Activated CD8-positive, alpha-beta memory T cell treated with anti-CD3 and anti-CD28 coated beads for 48 hours (primary cell): ENCODE results near the gene PRCC.
A peak's percentile ranks its signal among the peaks of the same experiment; 100 is the strongest.

Experiments used
- DNase-seq, 3 experiments: peaks; one replicate each; pipeline ENCODE4 v3.0.0-alpha.2; 2020; ENCODE audit warnings: low read depth in 2 of 3, low spot score in 2 of 3

Gene PRCC, protein sequence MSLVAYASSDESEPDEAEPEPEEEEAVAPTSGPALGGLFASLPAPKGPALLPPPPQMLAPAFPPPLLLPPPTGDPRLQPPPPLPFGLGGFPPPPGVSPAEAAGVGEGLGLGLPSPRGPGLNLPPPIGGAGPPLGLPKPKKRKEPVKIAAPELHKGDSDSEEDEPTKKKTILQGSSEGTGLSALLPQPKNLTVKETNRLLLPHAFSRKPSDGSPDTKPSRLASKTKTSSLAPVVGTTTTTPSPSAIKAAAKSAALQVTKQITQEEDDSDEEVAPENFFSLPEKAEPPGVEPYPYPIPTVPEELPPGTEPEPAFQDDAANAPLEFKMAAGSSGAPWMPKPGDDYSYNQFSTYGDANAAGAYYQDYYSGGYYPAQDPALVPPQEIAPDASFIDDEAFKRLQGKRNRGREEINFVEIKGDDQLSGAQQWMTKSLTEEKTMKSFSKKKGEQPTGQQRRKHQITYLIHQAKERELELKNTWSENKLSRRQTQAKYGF

DNA sequence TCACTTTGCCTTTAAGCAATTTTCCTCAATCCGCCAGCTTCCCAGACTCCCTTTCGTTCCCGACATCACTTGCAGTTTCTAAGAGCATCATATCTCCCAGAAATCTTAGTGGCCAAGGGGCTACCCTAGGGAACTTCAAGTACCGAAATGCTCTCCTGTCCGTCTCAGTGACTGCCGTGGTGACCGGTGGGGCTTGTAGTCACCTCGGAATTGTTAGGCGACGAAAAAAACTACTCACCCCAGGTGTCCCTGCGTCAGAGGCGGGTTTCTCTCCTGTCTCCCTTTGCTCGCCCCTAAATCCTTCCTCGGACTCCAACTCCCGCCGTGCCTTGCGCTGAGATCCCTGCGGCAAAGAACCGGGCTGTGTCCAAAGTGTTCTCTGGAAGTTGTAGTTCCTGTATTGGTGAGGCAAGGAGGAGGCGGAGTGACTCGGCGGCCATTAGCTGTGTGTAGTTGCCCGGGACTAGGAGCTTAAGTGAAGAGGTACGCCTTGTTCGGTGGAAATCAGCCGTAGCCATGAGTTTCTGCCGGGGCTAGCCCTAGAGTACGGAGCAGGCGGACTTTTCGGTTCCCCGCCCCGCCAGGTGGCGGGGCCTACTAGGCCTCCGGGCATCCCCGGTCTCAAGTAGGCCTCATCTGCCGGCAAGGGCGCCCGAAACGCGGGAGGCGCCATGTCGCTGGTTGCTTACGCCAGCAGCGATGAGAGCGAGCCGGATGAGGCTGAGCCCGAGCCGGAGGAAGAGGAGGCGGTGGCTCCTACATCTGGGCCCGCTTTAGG lies at the start of gene PRCC:
Gene PRCC (plus strand): TSS at position 435 of the 778 bp plus-strand sequence. CDS start 237 bp downstream, at position 672.
- DNase-seq: peak; percentile 76 to 91 (median 83)

DNA sequence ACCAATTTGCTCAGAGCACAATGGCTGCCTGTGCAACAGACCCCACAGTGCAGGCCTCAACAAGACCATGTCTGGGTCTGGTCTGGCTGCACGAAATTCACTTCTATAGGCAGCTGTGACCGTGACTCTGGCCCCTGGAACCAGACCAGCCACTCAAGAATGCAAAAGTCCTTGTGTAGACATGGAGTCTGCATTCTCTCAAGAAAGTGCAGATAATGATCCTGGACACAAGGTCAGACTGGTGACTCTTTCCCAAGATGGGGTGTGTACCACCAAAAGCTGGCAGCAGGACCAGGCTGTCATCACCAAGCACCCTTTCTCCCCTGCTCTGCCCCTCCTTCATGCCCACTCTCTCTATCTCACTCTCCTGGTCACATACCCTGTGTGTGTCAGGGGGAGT lies 46.2 kb upstream of the PRCC start:
- DNase-seq: no peak

DNA sequence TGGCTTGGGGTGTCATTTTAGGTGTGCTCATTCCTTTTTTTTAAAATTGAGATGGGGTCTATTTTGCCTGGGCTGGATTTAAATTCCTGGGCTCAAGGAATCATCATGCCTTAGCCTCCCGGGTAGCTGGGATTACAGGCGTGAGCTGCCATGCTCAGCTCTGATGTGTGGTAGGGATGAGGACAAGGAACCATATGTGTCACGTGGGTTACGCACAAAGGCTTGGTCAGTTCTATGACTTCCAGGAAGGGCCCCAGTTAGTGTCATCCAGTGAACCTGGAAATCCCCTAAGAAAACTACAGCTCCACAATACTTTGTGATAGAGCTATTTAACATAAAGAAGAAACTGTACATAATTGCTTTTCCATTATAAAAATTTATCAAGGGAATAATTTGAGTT lies 45.8 kb upstream of the PRCC start:
- DNase-seq: no peak

DNA sequence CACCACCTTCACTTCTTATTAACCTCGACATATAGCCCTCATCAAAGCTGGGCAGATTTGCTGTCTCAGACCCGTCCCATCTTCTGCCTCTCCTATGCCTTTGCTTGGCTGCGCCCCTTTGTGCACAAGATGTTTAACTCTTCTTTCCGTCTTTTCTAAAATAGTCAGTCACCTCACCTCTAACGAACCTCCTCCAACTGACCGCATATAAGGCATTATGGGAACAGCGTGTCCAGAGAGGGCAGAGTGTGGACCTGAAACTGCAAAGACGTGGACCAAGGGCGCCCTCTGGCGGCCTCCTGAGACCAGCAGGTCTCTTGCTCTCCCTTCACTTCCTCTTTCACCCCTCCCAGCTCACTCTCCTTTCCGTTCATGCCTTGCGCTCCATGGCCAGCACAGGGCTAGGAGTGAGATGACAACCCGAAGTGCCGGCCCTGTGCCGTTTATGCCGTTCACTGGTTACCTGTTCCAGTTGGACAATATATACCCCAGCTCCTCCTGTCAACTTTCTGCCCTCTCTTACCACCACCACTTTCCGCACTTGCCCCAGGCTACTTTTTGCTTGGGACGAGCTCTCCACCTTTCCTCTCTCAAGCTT lies 41.6 kb upstream of the PRCC start:
- peak in 2 of 3 experiments; percentile 59 to 63 for DNase-seq

DNA sequence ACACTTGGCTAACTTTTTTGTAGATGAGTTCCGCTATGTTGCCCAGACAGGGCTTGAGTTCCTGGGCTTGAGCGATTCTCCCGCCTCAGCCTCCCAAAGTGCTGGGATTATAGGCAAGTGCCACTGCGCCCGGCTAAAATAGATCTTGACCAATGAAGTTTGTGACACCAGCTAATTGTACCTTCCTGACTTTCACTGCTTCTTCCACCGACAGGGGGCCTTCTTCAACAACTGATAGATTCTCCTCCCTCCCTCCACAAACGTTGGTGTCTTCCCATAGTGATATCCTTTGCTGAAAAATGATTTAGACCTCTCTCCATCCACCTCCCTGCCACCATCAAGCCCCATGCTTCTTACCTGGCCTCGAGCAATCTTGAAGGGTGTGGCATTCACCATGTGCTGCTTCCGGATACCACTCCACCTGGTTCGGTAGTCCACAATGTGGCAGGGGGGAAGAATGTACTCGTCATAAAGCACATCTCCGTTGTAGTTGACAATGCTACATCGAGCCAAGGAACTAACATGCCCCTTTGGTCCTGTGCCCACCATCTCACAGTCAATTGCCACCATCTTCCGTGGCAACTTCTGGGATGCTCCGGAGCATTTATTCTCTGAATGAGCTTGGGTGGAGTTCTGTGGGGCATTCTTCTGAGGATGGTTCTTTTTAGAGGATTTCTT lies 40.6 kb upstream of the PRCC start:
- no peak for DNase-seq

DNA sequence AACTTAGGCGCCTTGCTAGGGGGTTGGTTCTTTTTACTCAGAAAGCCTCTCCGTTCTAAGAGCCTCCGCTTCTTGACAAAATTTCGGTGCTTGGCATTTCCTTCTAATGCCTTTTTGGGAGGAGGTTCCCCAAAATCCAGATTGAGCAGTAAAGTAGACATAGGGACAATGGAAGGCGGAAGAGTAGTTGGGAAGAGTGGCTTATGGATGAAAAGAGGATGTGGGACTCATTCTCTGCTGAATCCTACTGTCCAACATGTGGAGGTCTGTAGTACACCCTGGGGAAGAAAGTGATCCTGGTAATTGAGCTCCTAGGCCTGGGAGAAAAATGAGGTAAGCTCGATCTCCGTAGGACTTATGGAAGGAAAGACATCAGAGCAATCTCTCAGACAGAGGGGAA lies 39.8 kb upstream of the PRCC start:
- DNase-seq: no peak

DNA sequence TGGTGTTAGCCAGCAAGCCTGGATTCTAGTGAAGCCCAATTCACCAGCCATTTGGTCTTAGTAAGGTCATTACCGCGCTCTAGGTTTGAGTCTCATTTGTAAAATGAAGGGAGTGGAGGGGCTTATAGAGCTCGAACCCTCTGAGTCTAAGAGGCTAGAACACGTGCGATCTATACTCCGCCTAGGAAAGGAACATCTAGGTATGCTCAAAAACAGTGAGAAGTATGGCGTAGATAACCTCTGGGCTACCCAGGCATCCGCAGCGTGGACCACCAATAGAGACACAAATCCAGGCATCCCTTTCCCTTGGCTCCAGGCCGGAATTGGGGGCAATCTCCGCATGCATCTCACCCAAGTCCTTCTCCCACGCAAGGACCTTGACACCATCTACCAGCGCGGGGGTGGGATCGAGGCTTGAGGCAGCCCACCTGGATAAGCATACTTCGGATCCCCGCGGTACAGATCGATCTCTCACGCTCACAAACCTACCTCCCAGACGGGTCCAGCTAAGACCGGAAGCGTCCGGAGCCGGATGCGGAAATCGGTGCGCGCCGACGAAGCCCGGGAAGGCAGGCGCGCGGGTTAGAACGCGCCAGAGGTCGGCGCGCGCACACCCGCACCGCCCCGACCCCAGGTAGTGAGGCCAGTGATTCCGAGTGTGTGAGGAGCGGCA lies 39.3 kb upstream of the PRCC start, which contains the start of gene METTL25B:
Gene METTL25B (plus strand): TSS at position 544 of the 673 bp plus-strand sequence. CDS start 636 bp downstream, outside the sequence.
- DNase-seq: peak in 2 of 3 experiments; percentile 63 to 64

DNA sequence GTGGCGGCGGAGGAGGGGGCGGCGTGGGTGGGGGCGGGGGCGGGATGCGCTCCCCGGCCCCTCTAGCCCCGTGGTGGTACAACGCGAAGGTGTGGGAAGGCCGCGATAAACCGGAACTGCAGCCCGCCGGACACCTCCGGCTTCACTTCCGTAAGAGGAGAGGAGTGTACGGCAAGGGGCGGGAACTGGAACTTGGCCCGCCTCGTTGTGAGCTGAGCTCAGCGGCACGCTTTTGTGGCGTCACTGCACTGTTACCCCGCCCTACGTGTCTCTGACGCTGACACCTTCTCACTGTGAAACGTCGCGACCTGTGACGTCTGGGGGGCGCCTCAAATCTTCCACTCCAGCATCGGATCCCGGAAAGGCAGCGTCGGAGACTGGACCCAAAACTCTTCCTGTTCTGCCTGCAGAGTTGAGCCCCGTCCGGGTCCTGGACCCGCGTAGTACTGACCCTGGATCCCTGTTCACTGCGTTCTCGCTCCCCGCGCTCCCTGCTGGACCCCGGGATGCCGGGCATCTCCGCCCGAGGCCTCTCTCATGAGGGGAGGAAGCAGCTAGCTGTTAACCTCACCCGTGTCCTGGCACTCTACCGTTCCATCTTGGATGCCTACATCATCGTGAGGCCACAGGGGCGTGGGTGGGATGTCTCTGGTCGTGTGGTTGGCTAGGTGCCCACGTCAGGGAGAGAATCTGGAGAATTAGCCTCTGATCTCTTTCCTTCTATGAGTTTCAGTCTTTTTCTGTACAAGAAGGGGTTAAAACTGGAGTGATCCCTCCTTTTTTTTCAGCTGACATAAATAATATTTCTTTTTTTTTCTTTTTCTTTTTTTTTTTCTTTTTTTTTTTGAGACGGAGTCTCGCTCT lies 38.5 kb upstream of the PRCC start, which contains the start of gene ISG20L2:
Gene ISG20L2 (minus strand): TSS at position 168 of the 864 bp plus-strand sequence. CDS start 1,114 bp downstream, outside the sequence.
- DNase-seq: peak in 2 of 3 experiments; percentile 85 to 88

DNA sequence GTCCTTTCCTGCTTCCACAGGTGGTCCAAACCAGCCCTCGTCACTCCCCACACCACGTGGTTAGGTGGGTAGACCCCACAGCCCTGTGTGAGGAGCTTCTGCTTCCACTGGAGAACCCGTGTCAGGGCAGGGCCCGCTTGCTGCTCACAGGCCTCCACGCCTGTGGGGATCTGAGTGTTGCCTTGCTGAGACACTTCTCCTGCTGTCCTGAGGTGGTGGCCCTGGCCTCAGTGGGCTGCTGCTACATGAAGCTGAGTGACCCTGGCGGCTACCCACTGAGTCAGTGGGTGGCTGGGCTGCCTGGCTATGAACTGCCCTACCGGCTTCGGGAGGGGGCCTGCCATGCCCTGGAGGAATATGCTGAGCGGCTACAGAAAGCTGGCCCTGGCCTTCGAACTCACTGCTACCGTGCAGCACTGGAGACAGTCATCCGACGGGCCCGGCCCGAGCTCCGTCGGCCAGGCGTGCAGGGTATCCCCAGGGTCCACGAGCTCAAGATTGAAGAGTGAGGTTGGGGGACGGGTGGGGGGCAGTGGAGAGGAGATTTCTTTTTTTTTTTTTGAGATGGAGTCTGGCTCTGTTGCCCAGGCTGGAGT lies 33.2 kb upstream of the PRCC start:
- DNase-seq: no peak

DNA sequence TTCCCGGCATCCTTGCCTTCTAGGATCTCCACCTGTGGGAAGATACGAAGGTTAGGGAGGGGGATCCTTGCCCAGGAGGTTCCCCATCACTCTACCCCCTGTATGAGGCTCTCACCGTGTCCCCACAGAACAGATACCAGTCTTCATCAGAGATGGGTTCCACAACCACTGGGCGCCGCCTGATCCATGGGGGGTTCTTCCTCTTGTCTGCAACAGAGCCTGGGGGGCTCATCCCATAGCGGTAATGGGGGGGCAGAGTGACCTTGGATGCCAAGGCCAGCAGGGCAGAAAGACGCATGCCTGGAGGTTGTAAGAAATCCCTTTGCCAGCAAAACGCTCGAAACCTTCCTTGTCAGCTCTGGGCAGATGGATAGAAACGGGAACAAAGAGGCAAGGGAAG lies 28.9 kb upstream of the PRCC start:
- no peak for DNase-seq

DNA sequence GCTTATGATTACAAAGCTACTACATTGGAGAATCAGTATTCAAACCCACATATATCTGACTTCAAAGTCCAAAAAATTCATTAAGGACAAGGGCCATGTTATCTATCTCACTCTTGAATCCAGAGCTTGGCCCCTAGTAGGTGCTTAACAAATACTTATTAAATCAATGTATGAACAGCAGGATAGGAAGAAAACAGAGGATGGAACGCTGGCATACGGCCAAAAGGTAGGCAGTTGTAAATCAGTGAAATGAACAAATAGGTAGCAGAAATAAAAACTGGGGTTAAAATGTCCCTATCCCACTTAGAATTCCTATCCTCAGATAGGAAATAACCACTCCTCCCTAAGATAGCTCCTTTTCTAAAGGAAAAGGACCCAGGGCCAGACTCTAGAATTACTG lies 28.4 kb upstream of the PRCC start:
- DNase-seq: no peak

DNA sequence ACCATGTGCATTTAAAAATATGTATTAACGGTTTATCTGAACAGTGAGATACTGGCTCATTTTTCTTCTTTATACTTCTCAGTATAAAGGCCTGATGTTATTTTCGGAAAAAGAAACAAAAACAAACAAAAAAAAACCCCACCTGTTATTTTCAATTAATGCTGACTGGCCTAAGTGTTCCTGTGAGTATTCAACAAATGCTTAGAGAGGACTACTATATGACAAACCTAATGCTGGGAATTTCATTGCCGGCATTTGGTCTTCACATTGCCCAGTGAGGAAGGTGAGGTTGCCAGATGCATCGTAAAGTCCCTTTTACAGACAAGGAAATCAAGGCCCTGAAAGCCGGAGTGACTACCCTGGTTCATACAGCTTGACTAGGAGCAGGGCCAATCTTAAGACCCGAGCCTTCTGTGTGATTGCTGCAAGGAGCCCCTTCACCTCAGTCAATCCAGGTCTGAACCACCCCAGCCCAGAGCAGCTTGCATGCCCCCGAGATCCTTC lies 27.0 kb upstream of the PRCC start:
- DNase-seq: no peak

DNA sequence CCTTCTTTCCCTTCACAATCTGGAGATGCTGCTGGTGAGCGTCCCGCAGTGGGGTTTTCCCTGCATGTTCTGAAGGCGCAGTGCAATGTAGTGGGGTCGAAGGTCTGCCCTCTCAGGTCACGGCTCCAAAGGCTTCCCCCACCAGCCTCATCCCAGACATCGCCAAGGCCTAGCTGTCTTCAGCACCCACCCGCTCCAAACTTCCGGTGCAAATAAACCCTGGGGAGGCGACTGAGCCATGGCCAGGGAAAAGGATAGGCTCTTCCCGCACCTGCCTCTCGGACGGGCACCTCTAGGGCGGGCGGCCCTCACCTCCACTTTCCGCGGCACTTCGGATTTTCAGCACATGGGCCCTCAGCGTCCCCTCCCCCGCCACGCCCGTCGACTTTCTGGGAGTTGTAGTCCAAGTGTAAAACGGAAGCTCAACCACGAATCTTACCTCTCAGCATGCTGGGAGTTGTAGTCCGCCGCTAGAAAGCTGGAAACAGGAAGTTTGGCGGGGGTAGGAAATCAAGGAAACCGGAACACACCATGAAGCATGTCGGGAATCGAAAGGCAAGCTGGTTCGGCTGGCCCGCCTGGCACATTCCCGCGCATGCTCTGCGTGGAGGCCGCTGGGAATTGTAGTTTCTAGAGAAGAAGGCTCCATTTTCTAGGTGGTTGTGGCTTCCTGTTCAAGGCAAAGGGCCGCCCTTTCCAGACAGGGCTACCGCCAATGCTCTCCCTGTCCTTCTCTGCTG lies 26.4 kb upstream of the PRCC start, which contains the start of gene MRPL24:
Gene MRPL24 (minus strand): TSS at position 348 of the 740 bp plus-strand sequence. CDS start 2,384 bp downstream, outside the sequence.
- DNase-seq: peak; percentile 83 to 91 (median 85)

DNA sequence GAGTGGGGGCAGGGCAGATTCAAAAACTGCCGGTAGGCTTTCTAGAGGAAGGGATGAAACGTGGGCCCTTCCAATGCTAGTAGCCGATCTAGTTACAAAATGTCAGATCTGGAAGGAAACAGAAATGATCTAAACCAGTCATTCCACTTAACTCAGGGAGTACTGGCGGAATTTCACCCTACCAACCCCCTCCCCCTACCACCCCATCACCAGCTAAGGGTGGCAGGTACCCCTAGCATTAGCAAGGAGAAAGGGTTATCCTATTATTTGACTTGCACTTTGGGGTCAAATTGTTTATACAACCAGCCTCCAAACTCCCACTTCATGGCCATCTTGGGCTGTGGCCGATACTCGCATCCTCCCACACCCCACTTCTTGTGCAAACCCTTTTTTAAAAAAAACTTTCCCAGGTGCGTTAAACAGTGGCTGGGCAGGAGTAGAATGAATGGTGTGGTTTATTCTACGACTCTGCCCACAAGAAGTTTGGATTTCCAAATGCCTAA lies 25.8 kb upstream of the PRCC start:
- DNase-seq: no peak

DNA sequence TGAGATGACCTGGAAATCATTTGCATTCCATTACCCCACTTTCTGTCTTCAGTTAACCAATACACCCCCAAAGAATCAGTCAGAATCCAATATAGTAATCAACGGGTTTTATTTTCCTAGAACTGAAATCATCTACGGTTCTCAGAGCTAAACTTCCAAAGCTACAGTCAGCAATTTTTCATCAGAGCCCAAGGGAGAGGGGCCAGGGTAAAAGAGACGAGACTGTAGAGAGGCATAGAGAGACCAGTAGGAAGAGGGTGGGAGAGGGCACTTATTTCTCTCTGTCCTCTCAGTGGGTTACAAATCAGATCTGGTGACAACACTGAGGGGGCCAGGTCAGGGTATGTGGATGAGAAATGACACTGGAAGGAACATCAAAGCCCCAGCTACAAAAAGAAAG lies 25.3 kb upstream of the PRCC start:
- DNase-seq: no peak

DNA sequence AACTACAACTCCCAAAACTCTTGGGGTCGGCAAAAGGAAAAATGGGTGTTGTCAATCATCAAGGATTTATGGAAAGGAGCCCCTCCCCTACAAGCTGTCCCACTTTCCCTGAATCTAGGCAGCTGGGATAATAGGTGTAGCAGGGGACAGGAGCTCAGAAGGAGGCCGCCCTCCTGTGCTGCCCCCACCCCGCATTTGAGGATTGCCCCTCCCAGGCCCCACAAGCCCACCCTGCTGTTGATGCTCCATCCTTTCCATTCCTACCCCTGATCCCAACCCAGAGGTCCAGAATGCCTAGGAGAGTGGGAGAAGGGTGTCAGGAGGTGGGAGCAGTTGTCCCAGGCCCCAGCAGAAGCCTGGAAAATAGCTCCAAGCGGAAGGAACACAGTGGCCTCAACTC lies 24.5 kb upstream of the PRCC start:
- no peak for DNase-seq
